Measurements from ENCODE around the gene SMNDC1.
"Not testable (repeated sequence)": the region's sequence is repeated elsewhere in the genome, so short reads cannot be mapped to it uniquely, and the experiment has no call there.

SMNDC1 gene

DNA sequence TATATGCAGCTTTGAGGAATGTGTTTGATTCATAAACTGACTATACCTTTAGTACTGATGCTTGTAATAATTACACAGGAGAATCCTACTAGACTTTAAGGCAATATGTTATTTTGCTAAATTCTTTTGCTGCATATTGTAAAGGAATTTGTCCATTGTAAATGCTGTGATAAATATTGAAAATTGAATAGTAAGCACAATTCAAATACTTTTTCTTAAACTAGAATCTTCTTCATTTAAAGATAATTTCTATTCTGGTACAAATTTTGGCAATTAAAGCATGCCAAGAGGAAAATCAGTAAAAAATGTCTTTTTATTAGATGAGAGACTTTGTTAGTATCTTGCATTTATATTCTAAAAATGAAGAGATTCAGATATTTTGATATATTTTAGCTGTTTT, 45.4 kb downstream of the SMNDC1 start:
- no peak overlapping the region for H3K27ac ChIP-seq
- no peak for DNase-seq (ENCODE audit: low read depth, low spot score)

DNA sequence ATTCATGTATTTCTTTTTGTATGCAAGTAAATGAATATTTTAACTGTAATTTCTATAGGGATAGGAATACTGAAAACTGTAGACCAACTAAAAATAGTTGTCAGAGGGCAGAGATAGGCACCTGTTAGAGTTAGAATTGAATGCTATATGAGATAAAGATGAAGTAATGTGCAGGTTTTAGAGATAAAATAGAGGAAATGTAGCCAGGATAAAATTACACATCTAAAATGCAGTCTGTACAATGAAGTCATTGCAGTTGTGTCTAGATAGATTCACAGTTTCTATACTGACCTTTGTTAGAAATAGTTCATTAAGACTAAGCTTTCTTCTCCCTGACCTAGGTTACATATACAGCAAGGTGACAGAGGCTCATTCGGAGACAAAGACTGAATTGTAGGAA, 46.2 kb downstream of the SMNDC1 start:
- DNase-seq (ENCODE audit: low read depth, low spot score), result no peak
- H3K27ac ChIP-seq, result no peak overlapping the region

DNA sequence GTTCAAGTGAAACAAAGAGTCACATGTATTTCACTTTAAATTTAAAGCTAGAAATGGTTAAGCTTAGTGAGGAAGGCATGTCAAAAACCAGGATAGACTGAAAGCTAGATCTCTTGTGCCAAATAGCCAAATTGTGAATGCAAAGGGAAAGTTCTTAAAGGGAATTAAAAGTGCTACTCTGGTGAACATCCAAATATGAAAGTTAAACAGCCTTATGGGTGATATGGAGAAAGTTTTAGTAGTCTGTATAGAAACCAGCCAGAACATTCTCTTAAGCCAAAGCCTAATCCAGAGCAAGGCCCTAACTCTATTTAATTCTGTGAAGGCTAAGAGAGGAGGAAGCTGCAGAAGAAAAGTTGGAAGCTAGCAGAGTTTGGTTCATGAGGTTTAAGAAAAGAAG, 50.3 kb downstream of the SMNDC1 start:
- H3K27ac ChIP-seq, result no peak overlapping the region
- DNase-seq (ENCODE audit: low read depth, low spot score), result no peak

DNA sequence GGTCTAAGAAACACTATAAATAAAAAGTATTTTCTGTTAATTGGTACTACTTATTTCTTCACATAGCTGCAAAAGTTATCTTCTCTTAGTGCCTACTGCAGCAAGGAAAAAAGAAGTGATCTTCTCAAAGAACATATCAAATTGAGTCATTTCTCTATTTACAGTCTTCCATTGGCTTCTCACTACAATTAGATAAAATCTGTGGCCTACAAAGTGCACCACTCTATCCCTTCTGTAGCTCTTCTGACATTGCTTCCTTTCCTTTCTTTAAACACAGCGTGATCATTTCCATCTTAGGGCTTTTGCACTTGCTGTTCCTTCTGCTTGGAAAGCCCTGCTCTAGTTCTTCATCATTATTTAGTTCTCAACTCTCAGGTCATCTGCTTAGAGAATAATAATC, 52.6 kb downstream of the SMNDC1 start:
- no peak for DNase-seq (ENCODE audit: low read depth, low spot score)
- H3K27ac ChIP-seq, result no peak overlapping the region

DNA sequence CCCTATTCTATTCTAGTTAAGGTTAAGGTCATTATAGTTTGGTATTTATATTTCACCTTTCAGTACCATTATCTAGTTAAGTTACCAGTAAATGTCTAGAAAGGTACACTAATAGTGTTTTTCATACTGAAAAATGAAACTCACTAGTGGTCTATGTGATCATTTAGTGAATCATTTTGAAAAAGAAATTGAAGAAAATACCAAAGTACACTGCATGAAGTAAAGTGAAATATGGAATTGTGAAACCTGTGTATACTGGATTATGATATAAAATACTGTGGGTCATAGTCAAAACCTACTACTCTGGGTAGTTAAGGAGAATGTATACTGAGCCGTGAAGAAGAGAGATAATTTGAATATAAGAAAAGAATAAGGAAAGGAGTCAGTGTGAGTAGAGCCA, 53.3 kb downstream of the SMNDC1 start:
- DNase-seq (ENCODE audit: low read depth, low spot score); H3K27ac ChIP-seq: not testable (repeated sequence)

DNA sequence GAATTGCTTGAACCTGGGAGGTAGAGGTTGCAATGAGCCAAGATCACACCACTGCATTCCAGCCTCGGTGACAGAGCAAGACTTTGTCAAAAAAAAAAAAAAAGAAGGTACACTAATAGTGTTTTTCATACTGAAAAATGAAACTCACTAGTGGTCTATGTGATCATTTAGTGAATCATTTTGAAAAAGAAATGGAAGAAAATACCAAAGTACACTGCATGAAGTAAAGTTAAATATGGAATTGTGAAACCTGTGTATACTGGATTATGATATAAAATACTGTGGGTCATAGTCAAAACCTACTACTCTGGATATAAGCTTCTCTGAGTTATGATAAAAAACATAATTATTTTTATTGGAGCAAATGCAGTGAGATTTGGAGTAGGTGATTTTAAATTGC, 55.2 kb downstream of the SMNDC1 start:
- not testable (repeated sequence) for H3K27ac ChIP-seq

DNA sequence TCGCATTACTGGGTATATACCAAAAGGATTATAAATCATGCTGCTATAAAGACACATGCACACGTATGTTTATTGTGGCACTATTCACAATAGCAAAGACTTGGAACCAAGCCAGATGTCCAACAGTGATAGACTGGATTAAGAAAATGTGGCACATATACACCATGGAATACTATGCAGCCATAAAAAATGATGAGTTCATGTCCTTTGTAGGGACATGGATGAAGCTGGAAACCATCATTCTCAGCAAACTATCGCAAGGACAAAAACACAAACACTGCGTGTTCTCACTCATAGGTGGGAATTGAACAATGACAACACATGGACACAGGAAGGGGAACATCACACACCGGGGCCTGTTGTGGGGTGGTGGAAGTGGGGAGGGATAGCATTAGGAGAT, 56.9 kb downstream of the SMNDC1 start:
- H3K27ac ChIP-seq; DNase-seq (ENCODE audit: low read depth, low spot score): not testable (repeated sequence)

More for the DNA sequence above, 55.2 kb downstream of the SMNDC1 start:
- DNase-seq (ENCODE audit: low read depth, low spot score), result not testable (repeated sequence)

DNA sequence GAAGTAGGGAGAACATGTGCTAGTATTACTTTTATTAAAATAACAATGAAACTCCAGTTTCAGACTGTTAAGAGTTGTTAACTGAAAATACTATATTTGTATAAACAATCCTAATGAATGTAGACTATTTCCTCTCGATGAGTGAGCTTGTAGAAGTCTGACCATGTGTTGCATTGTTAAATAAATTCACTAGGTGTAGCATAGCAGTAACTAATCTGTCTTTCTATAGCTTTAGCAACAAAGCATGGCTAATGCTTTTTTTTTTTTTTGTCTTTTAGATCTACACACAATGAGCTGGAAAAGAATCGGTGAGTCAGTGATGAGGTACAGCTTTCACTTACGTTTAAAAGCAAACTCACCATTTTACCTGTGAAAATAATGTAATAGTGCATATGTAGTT, 60.2 kb downstream of the SMNDC1 start:
- H3K27ac ChIP-seq, result no peak overlapping the region
- DNase-seq (ENCODE audit: low read depth, low spot score), result no peak

DNA sequence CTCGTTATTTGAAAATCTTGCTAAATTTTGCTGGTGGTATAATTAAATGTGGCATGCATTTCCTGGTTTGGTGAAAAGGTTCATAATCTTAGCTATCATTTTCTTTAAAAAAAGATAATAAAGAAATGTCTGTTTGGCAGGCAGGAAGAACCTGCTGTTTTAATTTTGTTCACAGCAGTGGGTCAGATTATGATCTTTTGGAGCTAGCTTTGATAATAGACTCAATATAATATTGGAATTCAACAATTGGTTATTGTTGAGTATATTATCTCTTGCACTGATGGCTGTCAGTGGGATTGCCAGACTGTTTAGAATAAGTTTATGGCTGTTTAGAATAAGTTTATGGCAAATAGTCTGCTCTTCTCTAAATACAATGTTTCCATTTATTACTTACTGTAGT, 62.2 kb downstream of the SMNDC1 start:
- no peak overlapping the region for H3K27ac ChIP-seq

DNA sequence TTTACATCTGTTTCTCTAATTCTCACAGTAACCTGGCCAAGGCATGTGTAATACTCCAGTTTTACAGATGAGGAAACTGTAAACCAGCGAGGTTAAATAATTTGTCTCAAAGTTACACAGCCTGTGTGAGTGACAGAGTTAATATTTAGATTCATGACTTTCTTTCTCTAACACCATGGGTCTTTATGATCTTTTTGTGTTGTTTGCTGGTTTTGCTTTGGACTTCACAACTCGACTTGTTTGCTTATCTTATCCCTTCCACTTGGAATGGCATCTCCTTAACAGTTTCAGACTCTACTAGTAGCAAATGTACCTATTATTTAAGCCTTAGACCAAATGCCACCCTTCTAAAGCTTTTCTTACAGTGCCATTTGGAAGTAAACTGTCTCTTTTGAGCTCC, 62.9 kb downstream of the SMNDC1 start:
- no peak overlapping the region for H3K27ac ChIP-seq
- no peak for DNase-seq (ENCODE audit: low read depth, low spot score)

More for the DNA sequence above, 62.2 kb downstream of the SMNDC1 start:
- DNase-seq (ENCODE audit: low read depth, low spot score), result no peak

DNA sequence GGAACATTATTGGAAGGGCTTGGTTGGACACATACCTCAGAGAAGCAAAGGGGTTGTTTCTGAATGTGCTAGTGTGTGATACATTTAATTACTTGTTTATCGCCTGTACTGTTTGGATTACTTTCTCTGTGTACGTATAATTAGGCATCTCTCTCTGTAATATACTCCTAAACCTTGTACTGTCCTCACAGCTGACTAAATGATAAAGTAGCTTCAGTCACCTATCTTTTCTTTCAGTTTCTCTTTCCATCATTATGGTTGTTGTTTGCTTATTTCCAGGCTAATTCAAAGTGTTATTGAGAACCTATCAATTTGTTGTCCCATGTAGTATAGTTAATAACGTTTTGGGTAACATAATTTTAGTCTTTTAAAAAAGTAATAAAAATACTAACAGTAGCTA, 63.3 kb downstream of the SMNDC1 start:
- no peak for DNase-seq (ENCODE audit: low read depth, low spot score)

More for the DNA sequence above, 63.3 kb downstream of the SMNDC1 start:
- H3K27ac ChIP-seq, result no peak overlapping the region

Measured in epithelial cell of prostate (primary cell).